SK-N-SH (cell line): Measurements from ENCODE around the gene SLC49A3. TPM values are rescaled to one million over a fixed set of nuclear protein-coding genes. Genes with fewer than 3 reads are reported as not detected.

Source experiments
- CTCF ChIA-PET: fragments of 300-600, 350-600 bp; formaldehyde crosslinking; extraction: SDS; loops from one replicate; lab custom pipeline; 2021; lab: Yijun Ruan, JAX
- POLR2A ChIA-PET: fragments of 350-600 bp; sonication (Branson Sonifier 250); formaldehyde crosslinking; extraction: SDS; loops from one replicate; lab custom pipeline; 2020; ENCODE audit warnings: antibody characterized with exemption, inconsistent platforms; lab: Yijun Ruan, JAX
- DNase-seq: peaks from one replicate; pipeline ENCODE4 v3.0.0; 2012
- H2AFZ ChIP-seq: fragments of 200-600 bp; sonication (generic); 2 replicates; pipeline ENCODE4 v1.8.1; 2016; ENCODE audit warnings: antibody characterized with exemption, mild to moderate bottlenecking, low read depth
- H3F3A ChIP-seq: fragments of 200-600 bp; sonication (generic); replicated peaks from 2 replicates; pipeline ENCODE3; 2016; ENCODE audit warnings: antibody characterized with exemption, mild to moderate bottlenecking; ENCODE audit not compliant: insufficient read depth
- H3K27ac ChIP-seq, 2 experiments: fragments of 200-500 bp in 1 of 2; fragments of 200-600 bp in 1 of 2; sonication (Bioruptor generic) in 1 of 2; sonication (generic), shearing (Covaris generic) in 1 of 2; 2 replicates each; pipeline versions ENCODE4 v1.5.1 to v1.6.1; 2014 to 2016; ENCODE audit warnings: low read depth in 2 of 2, inconsistent platforms in 1 of 2, low read length in 1 of 2, mild to moderate bottlenecking in 1 of 2, mixed read lengths in 1 of 2
- H3K27me3 ChIP-seq: fragments of 200-600 bp; sonication (generic), shearing (Covaris generic); 2 replicates; pipeline ENCODE4 v1.6.1; 2016; ENCODE audit warnings: mixed run types; ENCODE audit not compliant: insufficient read depth
- H3K36me3 ChIP-seq, 2 experiments: fragments of 200-500 bp in 1 of 2; fragments of 200-600 bp in 1 of 2; sonication (Bioruptor generic) in 1 of 2; sonication (generic) in 1 of 2; replicated peaks in 1 of 2; 2 replicates each; pipeline versions ENCODE3 to v1.5.1; 2014 to 2016; ENCODE audit warnings: low read length in 1 of 2, mild to moderate bottlenecking in 1 of 2; ENCODE audit not compliant: insufficient read depth in 2 of 2, control insufficient read depth in 1 of 2
- H3K4me1 ChIP-seq, 2 experiments: fragments of 200-500 bp in 1 of 2; fragments of 200-600 bp in 1 of 2; sonication (Bioruptor generic) in 1 of 2; sonication (generic), shearing (Covaris generic) in 1 of 2; 2 replicates each; pipeline versions ENCODE4 v1.5.1 to v1.6.1; 2014 to 2016; ENCODE audit warnings: low read depth in 1 of 2, low read length in 1 of 2, mixed run types in 1 of 2; ENCODE audit not compliant: insufficient read depth in 2 of 2, control insufficient read depth in 1 of 2
- H3K4me2 ChIP-seq: fragments of 200-600 bp; sonication (generic), shearing (Covaris generic); 2 replicates; pipeline ENCODE4 v1.6.1; 2017; ENCODE audit warnings: mixed run types
- H3K4me3 ChIP-seq, 2 experiments: fragments of 200-500 bp in 1 of 2; fragments of 200-600 bp in 1 of 2; sonication (Bioruptor generic) in 1 of 2; sonication (generic), shearing (Covaris generic) in 1 of 2; 2 replicates each; pipeline versions ENCODE4 v1.5.1 to v1.8.1; 2014 to 2016; ENCODE audit warnings: low read depth in 2 of 2, inconsistent platforms in 1 of 2, low read length in 1 of 2, mild to moderate bottlenecking in 1 of 2, mixed read lengths in 1 of 2, moderate library complexity in 1 of 2
- H3K79me2 ChIP-seq: fragments of 200-600 bp; sonication (generic); 2 replicates; pipeline ENCODE4 v1.8.1; 2017; ENCODE audit warnings: mild to moderate bottlenecking; ENCODE audit not compliant: insufficient read depth
- H3K9ac ChIP-seq: fragments of 200-600 bp; sonication (generic); 2 replicates; pipeline ENCODE4 v1.6.1; 2017; ENCODE audit warnings: mixed run types
- H3K9me2 ChIP-seq: fragments of 200-600 bp; sonication (generic); 2 replicates; pipeline ENCODE4 v1.6.1; 2017; ENCODE audit warnings: mixed run types
- H3K9me3 ChIP-seq: fragments of 200-600 bp; sonication (generic); 2 replicates; pipeline ENCODE4 v1.6.1; 2017; ENCODE audit warnings: mixed run types, mild to moderate bottlenecking, moderate library complexity
- H4K20me1 ChIP-seq: fragments of 200-600 bp; sonication (generic); 2 replicates; pipeline ENCODE4 v1.6.1; 2017; ENCODE audit warnings: mild to moderate bottlenecking, mixed run types; ENCODE audit not compliant: insufficient read depth
- CHD2 ChIP-seq: fragments of 150-350 bp; IDR thresholded peaks from 2 replicates; pipeline ENCODE4 v1.6.1; 2018; ENCODE audit warnings: low read length; ENCODE audit not compliant: partially characterized antibody
- ELF1 ChIP-seq: IDR thresholded peaks from 2 replicates; pipeline ENCODE4 v1.4.0; 2012
- FOXM1 ChIP-seq: IDR thresholded peaks from 2 replicates; pipeline ENCODE4 v1.4.0; 2012; ENCODE audit warnings: low read depth, mild to moderate bottlenecking
- GATA2 ChIP-seq: sonication (generic); formaldehyde crosslinking; IDR thresholded peaks from 2 replicates; pipeline ENCODE4 v1.5.0; 2020; ENCODE audit warnings: mild to moderate bottlenecking, missing genetic modification reagents
- IRF3 ChIP-seq: fragments of 150-350 bp; IDR thresholded peaks from 2 replicates; pipeline ENCODE4 v1.6.1; 2016; ENCODE audit warnings: mild to moderate bottlenecking, low read depth, low read length
- JUND ChIP-seq: IDR thresholded peaks from 2 replicates; pipeline ENCODE4 v1.4.0; 2012
- MAX ChIP-seq: IDR thresholded peaks from 2 replicates; pipeline ENCODE4 v1.4.0; 2012; ENCODE audit warnings: low read depth
- MEF2A ChIP-seq: IDR thresholded peaks from 2 replicates; pipeline ENCODE4 v1.4.0; 2012; ENCODE audit warnings: low read depth, borderline replicate concordance
- MXI1 ChIP-seq: IDR thresholded peaks from 2 replicates; pipeline ENCODE4 v1.6.1; 2012; ENCODE audit warnings: mild to moderate bottlenecking, low read depth, low read length, improper control_type of control experiment
- NFIC ChIP-seq: IDR thresholded peaks from 2 replicates; pipeline ENCODE4 v1.4.0; 2012; ENCODE audit warnings: borderline replicate concordance
- NRF1 ChIP-seq: IDR thresholded peaks from 2 replicates; pipeline ENCODE4 v1.6.1; 2012; ENCODE audit warnings: low read depth, mild to moderate bottlenecking, low read length
- POLR2AphosphoS5 ChIP-seq: IDR thresholded peaks from 2 replicates; pipeline ENCODE4 v1.6.1; 2012; ENCODE audit warnings: low read depth, low read length
- RAD21 ChIP-seq: IDR thresholded peaks from 2 replicates; pipeline ENCODE4 v1.6.1; 2012; ENCODE audit warnings: mild to moderate bottlenecking, low read length
- RCOR1 ChIP-seq: fragments of 150-350 bp; IDR thresholded peaks from 2 replicates; pipeline ENCODE4 v1.6.1; 2017; ENCODE audit warnings: antibody characterized with exemption, low read length
- REST ChIP-seq: IDR thresholded peaks from 2 replicates; pipeline ENCODE4 v1.6.1; 2012; ENCODE audit warnings: mild to moderate bottlenecking, low read depth, low read length, moderate library complexity
- RFX5 ChIP-seq: IDR thresholded peaks from 2 replicates; pipeline ENCODE4 v1.6.1; 2012; ENCODE audit warnings: mild to moderate bottlenecking, improper control_type of control experiment, low read length
- RXRA ChIP-seq: IDR thresholded peaks from 2 replicates; pipeline ENCODE4 v1.4.0; 2012; ENCODE audit warnings: low read depth, mild to moderate bottlenecking, borderline replicate concordance
- TEAD4 ChIP-seq: IDR thresholded peaks from 2 replicates; pipeline ENCODE4 v1.4.0; 2012; ENCODE audit warnings: mild to moderate bottlenecking, borderline replicate concordance; ENCODE audit not compliant: insufficient read depth
- USF1 ChIP-seq: IDR thresholded peaks from 2 replicates; pipeline ENCODE4 v1.4.0; 2012; ENCODE audit warnings: low read depth, borderline replicate concordance
- USF2 ChIP-seq: fragments of 150-350 bp; IDR thresholded peaks from 2 replicates; pipeline ENCODE4 v1.6.1; 2017; ENCODE audit warnings: antibody characterized with exemption, low read length, low read depth, borderline replicate concordance
- WGBS: methylation state at CpG from one replicate; pipeline ENCODE4 v1.1.6; 2017; ENCODE audit warnings: low lambda C conversion rate; 5-methylcytosine and 5-hydroxymethylcytosine counted together
- polyA plus RNA-seq, 3 experiments: library from polyadenylated mRNA; depleted of rRNA; stranded (reverse); fragments of >200 nt; gene quantifications; 2 replicates each; pipeline ENCODE4 v1.2.3, GENCODE V29; 2012

Gene SLC49A3
- polyA plus RNA-seq, 1 of the 3 experiments (the other 2 are of a cell fraction), result 0.05 TPM

- H3K79me2 ChIP-seq, result peaks cover 13% of the 10 kb centered on the region; the same call in 1 of the 2 replicates
- peaks cover 6 to 49% of the 10 kb centered on the region in 2 experiments; a peak in 1 of 4 replicates for H3K4me1 ChIP-seq
- H3K9me3 ChIP-seq, result no peaks in the 10 kb centered on the region
- no peaks in the 10 kb centered on the region for H3K27me3 ChIP-seq
- DNase-seq, result no peak
- no peaks in the 10 kb centered on the region for H3F3A ChIP-seq
- H4K20me1 ChIP-seq, result no peaks in the 10 kb centered on the region
- H3K27ac ChIP-seq, result no peak overlapping the region; a peak in 1 of 4 replicates
- TF ChIP-seq RCOR1, result no peak
- TF ChIP-seq, all 33 proteins: peak for 0
- POLR2A ChIA-PET, result interaction anchor here (1.1 to 1.8 kb wide), 2 partner anchors 9 to 15 kb away, joined by 5 to 6 read pairs; no protein-coding TSS in a partner anchor
- CTCF ChIA-PET, result no interaction called here
- Histone ChIP-seq H3K4me3 (no peak overlapping the region), H3K4me2 (no peak overlapping the region; the same call in 1 of the 2 replicates), H3K9ac (no peak overlapping the region), H3K9me2 (no peaks in the 10 kb centered on the region), H3K36me3 (no peaks in the 10 kb centered on the region), H2AFZ (no peak overlapping the region)
- WGBS, result 94% methylated on average over 8 of the region's 11 CpGs
Measured at GRCh38 chr4:679629-680028, 9.3 kb downstream of the SLC49A3 start.

- H3K4me2 ChIP-seq, result no peak overlapping the region
- no peaks in the 10 kb centered on the region for H3K9me2 ChIP-seq
- H3K9ac ChIP-seq, result no peak overlapping the region
- no peaks in the 10 kb centered on the region for H3K36me3 ChIP-seq
- H3K79me2 ChIP-seq, result peaks cover 16% of the 10 kb centered on the region; the same call in 1 of the 2 replicates
- no peaks in the 10 kb centered on the region for H3K27me3 ChIP-seq
- 60% methylated on average over 1 of the region's 13 CpGs for WGBS
- ChIA-PET CTCF (no interaction called here), POLR2A (no interaction called here)
- H3K4me1 ChIP-seq, result peaks cover 6 to 43% of the 10 kb centered on the region in 2 experiments; a peak in 1 of 4 replicates
- no peak overlapping the region for H3K27ac ChIP-seq
- DNase-seq, result no peak
- H3K4me3 ChIP-seq, result no peak overlapping the region
- H2AFZ ChIP-seq, result no peak overlapping the region
- no peaks in the 10 kb centered on the region for H3K9me3 ChIP-seq
- H4K20me1 ChIP-seq, result no peaks in the 10 kb centered on the region
- no peaks in the 10 kb centered on the region for H3F3A ChIP-seq
- no peak for TF ChIP-seq TEAD4
- no peak for TF ChIP-seq NFIC
- TF ChIP-seq POLR2AphosphoS5, result no peak
- TF ChIP-seq FOXM1, result no peak
- TF ChIP-seq GATA2 (CRISPR knock-in tag), result no peak
- no peak for TF ChIP-seq REST
- TF ChIP-seq USF1, result no peak
- TF ChIP-seq ELF1, result no peak
- TF ChIP-seq MEF2A, result no peak
- no peak for TF ChIP-seq CHD2
- TF ChIP-seq NRF1, result no peak
- no peak for TF ChIP-seq RCOR1
- no peak for TF ChIP-seq RFX5
- no peak for TF ChIP-seq IRF3
- TF ChIP-seq JUND, result no peak
- no peak for TF ChIP-seq MAX
- no peak for TF ChIP-seq MXI1
- no peak for TF ChIP-seq RAD21
- no peak for TF ChIP-seq USF2
- no peak for TF ChIP-seq RXRA
Measured at GRCh38 chr4:679104-679481, 9.9 kb downstream of the SLC49A3 start.
